Measurements from ENCODE around the gene POLR1G. TPM values are rescaled to one million over a fixed set of nuclear protein-coding genes. Genes with fewer than 3 reads are reported as not detected.

POLR1G gene
- total RNA-seq, 2 experiments from 2014 or later, result 0.16 to 0.28 TPM

DNA sequence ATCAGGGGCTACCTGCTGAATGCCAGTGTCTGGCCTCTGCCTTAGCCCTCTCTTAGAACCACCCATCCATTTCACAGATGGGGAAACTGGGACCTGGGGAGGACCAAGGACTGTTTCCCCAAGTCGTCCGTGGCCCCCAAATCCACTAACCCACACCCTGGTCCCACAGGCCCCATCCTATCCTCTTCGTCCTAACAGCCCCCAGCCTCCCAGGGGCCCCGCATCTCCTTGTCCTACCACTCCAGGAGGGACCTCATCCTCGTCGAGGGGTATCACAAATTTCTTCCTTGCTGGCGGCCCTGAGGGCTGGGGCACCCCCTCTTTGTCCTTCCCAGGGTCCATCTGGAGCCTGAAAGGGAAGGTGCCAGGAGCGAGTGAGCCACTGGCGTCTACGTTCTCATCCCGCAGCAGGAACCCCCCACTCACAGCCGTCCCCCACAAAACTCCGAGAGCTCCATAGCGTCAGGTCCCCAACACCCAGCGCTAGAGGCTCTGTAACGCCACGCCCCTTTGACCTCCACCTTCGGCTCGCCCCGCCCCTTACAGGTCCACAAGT is 16.7 kb downstream of the POLR1G start:
- intact Hi-C loops (cut with DNase I, micrococcal nuclease), result loop anchor here in 1 of 2 experiments (10.0 kb wide), 1 partner anchor 162 kb away; the partner anchor contains the start of gene OPA3
- no peaks in the 10 kb centered on the region for H3K27me3 ChIP-seq (ENCODE audit: control insufficient read depth in 1 of 2, insufficient read depth in 2 of 2, low read length in 2 of 2)
- H3K27ac Mint-ChIP-seq, result peak overlapping the region; percentile 80
- peak overlapping the region; percentile 54 to 75 for H3K27ac ChIP-seq (ENCODE audit: low read depth in 1 of 2, low read length in 2 of 2)
- H3K9me3 ChIP-seq (ENCODE audit: control insufficient read depth in 1 of 2, insufficient read depth in 1 of 2, low read length in 2 of 2), result no peaks in the 10 kb centered on the region
- H3K9me3 Mint-ChIP-seq, result no peaks in the 10 kb centered on the region
- peak overlapping the region; percentile 90 for H3K4me3 ChIP-seq (ENCODE audit: low read length)
- ChIA-PET CTCF (interaction anchor here (0.7 to 3.0 kb wide), 2 partner anchors 16 to 29 kb away, joined by 4 to 20 read pairs; no protein-coding TSS in a partner anchor), POLR2A (no interaction called here)
- peaks cover 36% of the 10 kb centered on the region for H3K36me3 Mint-ChIP-seq (ENCODE audit: low read depth)
- TF ChIP-seq CTCF (IDR thresholded peaks at IDR 0.05), result no peak
- H3K4me1 Mint-ChIP-seq (ENCODE audit: low read depth), result peaks cover 53% of the 10 kb centered on the region
- H3K36me3 ChIP-seq (ENCODE audit: insufficient read depth, low read length), result peaks cover 13% of the 10 kb centered on the region
- peaks cover 6% of the 10 kb centered on the region for H3K27me3 Mint-ChIP-seq
- ATAC-seq (ENCODE audit: poor library complexity) (peak; percentile 67), DNase-seq (peak in 11 of 14 experiments; percentile 58 to 90 (median 75))
- peak overlapping the region; percentile 92 for H3K4me3 Mint-ChIP-seq
- H3K4me1 ChIP-seq (ENCODE audit: insufficient read depth, low read length), result peaks cover 48% of the 10 kb centered on the region

- ChIA-PET POLR2A (interaction anchor here (1.0 kb wide), 2 partner anchors 18 to 55 kb away, joined by 3 read pairs; no protein-coding TSS in a partner anchor), CTCF (interaction anchor here (0.7 to 3.0 kb wide), 4 partner anchors 16 to 55 kb away, joined by 3 to 20 read pairs (median 8); no protein-coding TSS in a partner anchor)
- DNase-seq (peak in 7 of 14 experiments; percentile 36 to 87 (median 48)), ATAC-seq (ENCODE audit: poor library complexity) (peak; percentile 58)
- TF ChIP-seq CTCF (IDR thresholded peaks at IDR 0.05), result no peak
- Histone ChIP-seq H3K27ac (ENCODE audit: low read depth in 1 of 2, low read length in 2 of 2) (peak within 1 kb of the TSS; percentile 54 to 75), H3K36me3 (ENCODE audit: insufficient read depth, low read length) (peaks cover 12% of the 10 kb centered on the region), H3K4me1 (ENCODE audit: insufficient read depth, low read length) (peaks cover 53% of the 10 kb centered on the region), H3K9me3 (ENCODE audit: control insufficient read depth in 1 of 2, insufficient read depth in 1 of 2, low read length in 2 of 2) (no peaks in the 10 kb centered on the region), H3K27me3 (ENCODE audit: control insufficient read depth in 1 of 2, insufficient read depth in 2 of 2, low read length in 2 of 2) (peaks cover 4 to 5% of the 10 kb centered on the region in 2 experiments), H3K4me3 (ENCODE audit: low read length) (peak within 1 kb of the TSS; percentile 90)
- H3K9me3 Mint-ChIP-seq, result no peaks in the 10 kb centered on the region
- H3K27ac Mint-ChIP-seq, result peak within 1 kb of the TSS; percentile 80
- peaks cover 9% of the 10 kb centered on the region for H3K27me3 Mint-ChIP-seq
- H3K36me3 Mint-ChIP-seq (ENCODE audit: low read depth), result peaks cover 32% of the 10 kb centered on the region
- peak within 1 kb of the TSS; percentile 92 for H3K4me3 Mint-ChIP-seq
- intact Hi-C loops (cut with DNase I, micrococcal nuclease), result loop anchor here in 1 of 2 experiments (2.0 to 10.0 kb wide), 2 partner anchors 17 to 161 kb away; partner anchors contain the start of genes OPA3 and POLR1G
- peaks cover 48% of the 10 kb centered on the region for H3K4me1 Mint-ChIP-seq (ENCODE audit: low read depth)
Measured at GRCh38 chr19:45423589-45424190, 17.2 kb downstream of the POLR1G start, which contains the start of gene ERCC1. TSS of gene ERCC1 (minus strand) at chr19:45423917. CDS start at chr19:45423374, 543 bp downstream.

GRCh38 chr19:45424191-45425058 is 18.0 kb downstream of the POLR1G start:
- ChIA-PET CTCF (interaction anchor here (1.0 to 3.0 kb wide), 4 partner anchors 15 to 61 kb away, joined by 3 to 20 read pairs (median 10); no protein-coding TSS in a partner anchor), POLR2A (interaction anchor here (1.0 kb wide), 2 partner anchors 19 to 54 kb away, joined by 3 read pairs; no protein-coding TSS in a partner anchor)
- peaks cover 43% of the 10 kb centered on the region for H3K4me1 Mint-ChIP-seq (ENCODE audit: low read depth)
- H3K36me3 Mint-ChIP-seq (ENCODE audit: low read depth), result peaks cover 25% of the 10 kb centered on the region
- peak overlapping the region; percentile 90 for H3K4me3 ChIP-seq (ENCODE audit: low read length)
- H3K27me3 Mint-ChIP-seq, result peaks cover 9% of the 10 kb centered on the region
- H3K9me3 ChIP-seq (ENCODE audit: control insufficient read depth in 1 of 2, insufficient read depth in 1 of 2, low read length in 2 of 2), result no peaks in the 10 kb centered on the region
- no peaks in the 10 kb centered on the region for H3K9me3 Mint-ChIP-seq
- H3K4me3 Mint-ChIP-seq, result peak overlapping the region; percentile 92
- ATAC-seq (ENCODE audit: poor library complexity) (peak; percentile 14), DNase-seq (peak in 4 of 14 experiments; percentile 40 to 71 (median 66))
- H3K27ac ChIP-seq (ENCODE audit: low read depth in 1 of 2, low read length in 2 of 2), result peak overlapping the region; percentile 54 to 75
- H3K27me3 ChIP-seq (ENCODE audit: control insufficient read depth in 1 of 2, insufficient read depth in 2 of 2, low read length in 2 of 2), result peaks cover 6 to 9% of the 10 kb centered on the region in 2 experiments
- H3K36me3 ChIP-seq (ENCODE audit: insufficient read depth, low read length), result peaks cover 8% of the 10 kb centered on the region
- no peak for TF ChIP-seq CTCF (IDR thresholded peaks at IDR 0.05)
- intact Hi-C loops (cut with DNase I, micrococcal nuclease), result loop anchor here (2.0 to 10.0 kb wide), 4 partner anchors 18 to 218 kb away; partner anchors contain the start of genes OPA3 (in 1 of the 2) and POLR1G (in 1 of the 2)
- peaks cover 50% of the 10 kb centered on the region for H3K4me1 ChIP-seq (ENCODE audit: insufficient read depth, low read length)
- H3K27ac Mint-ChIP-seq, result peak overlapping the region; percentile 80
